ENCODE measurements around the gene ZBTB46. TPM values are rescaled to one million over a fixed set of nuclear protein-coding genes. Genes with fewer than 3 reads are reported as not detected.

Gene ZBTB46
- polyA plus RNA-seq, 1 experiment: 2.0 TPM

- no peak for DNase-seq (ENCODE audit: low read depth, low spot score)
- Histone ChIP-seq H3K4me3 (ENCODE audit: low read depth, low read length) (no peak overlapping the region), H3K9me3 (ENCODE audit: control insufficient read depth, insufficient read depth, low read length) (peaks cover 5% of the 10 kb centered on the region; the same call in 1 of the 2 replicates), H3K27me3 (ENCODE audit: control insufficient read depth, insufficient read depth, low read length) (no peaks in the 10 kb centered on the region), H3K27ac (ENCODE audit: low read depth, low read length) (no peak overlapping the region)
- ChIA-PET POLR2A (no interaction called here), CTCF (no interaction called here)
- no peak for TF ChIP-seq CTCF (IDR thresholded peaks at IDR 0.05; ENCODE audit: low read depth, low read length)
These were observed 82.2 kb downstream of the ZBTB46 start for GRCh38 chr20:63748934-63749270.

GRCh38 chr20:63748070-63748933 lies 82.8 kb downstream of the ZBTB46 start:
- CTCF ChIA-PET: no interaction called here
- TF ChIP-seq CTCF (IDR thresholded peaks at IDR 0.05; ENCODE audit: low read depth, low read length): no peak
- Histone ChIP-seq H3K9me3 (ENCODE audit: control insufficient read depth, insufficient read depth, low read length) (peaks cover 5% of the 10 kb centered on the region; the same call in 1 of the 2 replicates), H3K4me3 (ENCODE audit: low read depth, low read length) (no peak overlapping the region), H3K27me3 (ENCODE audit: control insufficient read depth, insufficient read depth, low read length) (no peaks in the 10 kb centered on the region), H3K27ac (ENCODE audit: low read depth, low read length) (no peak overlapping the region)
- DNase-seq (ENCODE audit: low read depth, low spot score): no peak
- POLR2A ChIA-PET: no interaction called here

- Histone ChIP-seq H3K27me3 (ENCODE audit: control insufficient read depth, insufficient read depth, low read length) (no peaks in the 10 kb centered on the region), H3K27ac (ENCODE audit: low read depth, low read length) (no peak overlapping the region), H3K9me3 (ENCODE audit: control insufficient read depth, insufficient read depth, low read length) (peaks cover under 1% of the 10 kb centered on the region; the same call in 1 of the 2 replicates), H3K4me3 (ENCODE audit: low read depth, low read length) (no peak overlapping the region)
- no peak for TF ChIP-seq CTCF (IDR thresholded peaks at IDR 0.05; ENCODE audit: low read depth, low read length)
- CTCF ChIA-PET: no interaction called here
- DNase-seq (ENCODE audit: low read depth, low spot score): no peak
- POLR2A ChIA-PET: no interaction called here
These were observed 83.4 kb downstream of the ZBTB46 start for GRCh38 chr20:63747622-63748069.

GRCh38 chr20:63746751-63747315 lies 84.2 kb downstream of the ZBTB46 start:
- no peak overlapping the region for H3K4me3 ChIP-seq (ENCODE audit: low read depth, low read length)
- H3K9me3 ChIP-seq (ENCODE audit: control insufficient read depth, insufficient read depth, low read length): no peaks in the 10 kb centered on the region; the same call in 1 of the 2 replicates
- no peak for TF ChIP-seq CTCF (IDR thresholded peaks at IDR 0.05; ENCODE audit: low read depth, low read length)
- ChIA-PET POLR2A (no interaction called here), CTCF (no interaction called here)
- H3K27ac ChIP-seq (ENCODE audit: low read depth, low read length): no peak overlapping the region
- H3K27me3 ChIP-seq (ENCODE audit: control insufficient read depth, insufficient read depth, low read length): no peaks in the 10 kb centered on the region
- no peak for DNase-seq (ENCODE audit: low read depth, low spot score)
